Stimulated activated naive CD8-positive, alpha-beta T cell treated with anti-CD3 and anti-CD28 coated beads, Interleukin-15, amount 100 ng/mL, for 72 hours (primary cell): ENCODE measurements around the gene RASGRP2.

Experiments used
- ATAC-seq: fragments of 150-1000 bp; cut with Tn5 transposase; 2 replicates; pipeline ENCODE4 v1.10.0; 2021; ENCODE audit warnings: mild to moderate bottlenecking, moderate library complexity
- DNase-seq, 2 donors: peaks; one replicate each; pipeline ENCODE4 v3.0.0; 2021 to 2022
- H3K27ac Mint-ChIP-seq, 2 donors: one replicate each; pipeline ENCODE4 v1.8.0; 2022; ENCODE audit warnings: mild to moderate bottlenecking in 2 of 2, mixed read lengths in 2 of 2, moderate library complexity in 2 of 2
- H3K27me3 Mint-ChIP-seq: one replicate; pipeline ENCODE4 v1.8.0; 2022; ENCODE audit warnings: mixed read lengths
- H3K4me1 Mint-ChIP-seq: one replicate; pipeline ENCODE4 v1.8.0; 2022; ENCODE audit warnings: mild to moderate bottlenecking, mixed read lengths
- H3K4me3 Mint-ChIP-seq, 2 donors: one replicate each; pipeline ENCODE4 v1.8.0; 2022; ENCODE audit warnings: mild to moderate bottlenecking in 2 of 2, mixed read lengths in 2 of 2, moderate library complexity in 1 of 2
- H3K9me3 Mint-ChIP-seq, 2 donors: one replicate each; pipeline ENCODE4 v1.8.0; 2022; ENCODE audit warnings: mixed read lengths in 2 of 2

The RASGRP2 gene

GRCh38 chr11:64764040-64764611 is 20.2 kb upstream of the RASGRP2 start:
- Mint-ChIP-seq H3K4me1 (peaks cover 100% of the 10 kb centered on the region), H3K27ac (peak overlapping the region; percentile 13 to 84), H3K27me3 (no peaks in the 10 kb centered on the region), H3K4me3 (peak overlapping the region; percentile 65 to 84), H3K9me3 (no peaks in the 10 kb centered on the region)
- DNase-seq = peak; percentile 54 to 66
- ATAC-seq = peak; percentile 56

GRCh38 chr11:64763526-64764039 is 19.6 kb upstream of the RASGRP2 start:
- Mint-ChIP-seq H3K9me3 (no peaks in the 10 kb centered on the region), H3K27ac (peak overlapping the region; percentile 13 to 86), H3K27me3 (no peaks in the 10 kb centered on the region), H3K4me3 (peak overlapping the region; percentile 65 to 84), H3K4me1 (peaks cover 100% of the 10 kb centered on the region)
- DNase-seq (no peak), ATAC-seq (peak; percentile 8)

GRCh38 chr11:64762674-64763525 is 19.0 kb upstream of the RASGRP2 start:
- Mint-ChIP-seq H3K27ac (peak overlapping the region; percentile 75 to 89), H3K4me3 (peak overlapping the region; percentile 45 to 65), H3K27me3 (no peaks in the 10 kb centered on the region), H3K9me3 (no peaks in the 10 kb centered on the region), H3K4me1 (peaks cover 99% of the 10 kb centered on the region)
- DNase-seq = no peak
- peak; percentile 2 for ATAC-seq

GRCh38 chr11:64762277-64762673 is 18.3 kb upstream of the RASGRP2 start:
- ATAC-seq (no peak), DNase-seq (no peak)
- H3K27me3 Mint-ChIP-seq = no peaks in the 10 kb centered on the region
- H3K4me3 Mint-ChIP-seq = peak overlapping the region; percentile 11 to 45
- peaks cover 99% of the 10 kb centered on the region for H3K4me1 Mint-ChIP-seq
- no peaks in the 10 kb centered on the region for H3K9me3 Mint-ChIP-seq
- peak overlapping the region in 1 of 2 donors; percentile 88 for H3K27ac Mint-ChIP-seq

- Mint-ChIP-seq H3K4me3 (peak overlapping the region in 1 of 2 donors; percentile 52), H3K4me1 (peaks cover 88% of the 10 kb centered on the region), H3K9me3 (no peaks in the 10 kb centered on the region), H3K27ac (peak overlapping the region; percentile 6 to 86), H3K27me3 (no peaks in the 10 kb centered on the region)
- DNase-seq (no peak), ATAC-seq (peak; percentile 18)
Observed at GRCh38 chr11:64760759-64761420, 16.9 kb upstream of the RASGRP2 start.

GRCh38 chr11:64759722-64760719 is 16.1 kb upstream of the RASGRP2 start, which contains the start of gene PYGM:
PYGM (minus strand) TSS chr11:64759974; CDS start chr11:64759898, 76 bp downstream.
- Mint-ChIP-seq H3K9me3 (no peaks in the 10 kb centered on the region), H3K4me1 (peaks cover 83% of the 10 kb centered on the region), H3K4me3 (peak within 1 kb of the TSS in 1 of 2 donors; percentile 33), H3K27ac (peak within 1 kb of the TSS in 1 of 2 donors; percentile 93), H3K27me3 (no peaks in the 10 kb centered on the region)
- ATAC-seq (peak; percentile 9), DNase-seq (no peak)

- peak overlapping the region in 1 of 2 donors; percentile 31 for H3K4me3 Mint-ChIP-seq
- peaks cover 78% of the 10 kb centered on the region for H3K4me1 Mint-ChIP-seq
- ATAC-seq (no peak), DNase-seq (no peak)
- no peaks in the 10 kb centered on the region for H3K27me3 Mint-ChIP-seq
- H3K27ac Mint-ChIP-seq = peak overlapping the region in 1 of 2 donors; percentile 93
- no peaks in the 10 kb centered on the region for H3K9me3 Mint-ChIP-seq
Observed at GRCh38 chr11:64759131-64759721, 15.3 kb upstream of the RASGRP2 start.

GRCh38 chr11:64758330-64759079 is 14.6 kb upstream of the RASGRP2 start:
- DNase-seq (no peak), ATAC-seq (no peak)
- Mint-ChIP-seq H3K9me3 (no peaks in the 10 kb centered on the region), H3K4me1 (peaks cover 77% of the 10 kb centered on the region), H3K27me3 (no peaks in the 10 kb centered on the region), H3K4me3 (no peak overlapping the region), H3K27ac (peak overlapping the region in 1 of 2 donors; percentile 95)

- peak overlapping the region; percentile 37 to 95 for H3K27ac Mint-ChIP-seq
- peaks cover 76% of the 10 kb centered on the region for H3K4me1 Mint-ChIP-seq
- ATAC-seq = no peak
- no peak for DNase-seq
- no peaks in the 10 kb centered on the region for H3K9me3 Mint-ChIP-seq
- H3K27me3 Mint-ChIP-seq = no peaks in the 10 kb centered on the region
- H3K4me3 Mint-ChIP-seq = no peak overlapping the region
Observed at GRCh38 chr11:64757549-64758329, 13.8 kb upstream of the RASGRP2 start.

GRCh38 chr11:64755681-64756361 is 11.9 kb upstream of the RASGRP2 start:
- peaks cover 69% of the 10 kb centered on the region for H3K4me1 Mint-ChIP-seq
- H3K4me3 Mint-ChIP-seq = no peak overlapping the region
- H3K9me3 Mint-ChIP-seq = no peaks in the 10 kb centered on the region
- DNase-seq (no peak), ATAC-seq (no peak)
- H3K27ac Mint-ChIP-seq = no peak overlapping the region
- H3K27me3 Mint-ChIP-seq = no peaks in the 10 kb centered on the region

- Mint-ChIP-seq H3K27ac (peak overlapping the region in 1 of 2 donors; percentile 7), H3K9me3 (no peaks in the 10 kb centered on the region), H3K27me3 (no peaks in the 10 kb centered on the region), H3K4me3 (no peak overlapping the region), H3K4me1 (peaks cover 69% of the 10 kb centered on the region)
- no peak for DNase-seq
- no peak for ATAC-seq
Observed at GRCh38 chr11:64754919-64755662, 11.1 kb upstream of the RASGRP2 start.
